Trophoblast cell (in vitro differentiated cells and primary cell): ENCODE measurements around the gene UNK.

Experiments
- DNase-seq, 2 donors: peaks; one replicate each; pipeline ENCODE4 v3.0.0-alpha.2; 2016
- H2AFZ ChIP-seq: 2 replicates; pipeline ENCODE4 v1.6.1; 2013; ENCODE audit warnings: low read length, moderate library complexity, mild to moderate bottlenecking; ENCODE audit not compliant: insufficient read depth, poor library complexity
- H2AK5ac ChIP-seq: 2 replicates; pipeline ENCODE4 v1.6.1; 2013; ENCODE audit warnings: mild to moderate bottlenecking, low read length
- H2BK120ac ChIP-seq: 2 replicates; pipeline ENCODE4 v1.6.1; 2013; ENCODE audit warnings: low read length, mild to moderate bottlenecking, moderate library complexity; ENCODE audit not compliant: insufficient read depth, poor library complexity
- H2BK12ac ChIP-seq: 2 replicates; pipeline ENCODE4 v1.6.1; 2013; ENCODE audit warnings: mild to moderate bottlenecking, low read length, moderate library complexity
- H2BK5ac ChIP-seq: 2 replicates; pipeline ENCODE4 v1.6.1; 2013; ENCODE audit warnings: low read length, low read depth, moderate library complexity, mild to moderate bottlenecking; ENCODE audit not compliant: poor library complexity
- H3K14ac ChIP-seq: 2 replicates; pipeline ENCODE4 v1.6.1; 2013; ENCODE audit warnings: mild to moderate bottlenecking, low read length
- H3K18ac ChIP-seq: 2 replicates; pipeline ENCODE4 v1.6.1; 2013; ENCODE audit warnings: mild to moderate bottlenecking, low read length
- H3K23ac ChIP-seq: 2 replicates; pipeline ENCODE4 v1.6.1; 2013; ENCODE audit warnings: low read length
- H3K27ac ChIP-seq: 2 replicates; pipeline ENCODE4 v1.5.1; 2013; ENCODE audit warnings: low read depth, mild to moderate bottlenecking, inconsistent platforms, low read length, moderate library complexity
- H3K27me3 ChIP-seq: 2 replicates; pipeline ENCODE4 v1.6.1; 2013; ENCODE audit warnings: inconsistent platforms, mild to moderate bottlenecking, low read length, moderate library complexity; ENCODE audit not compliant: insufficient read depth
- H3K36me3 ChIP-seq, 2 experiments: 1 replicate in 1 of 2; 2 replicates in 1 of 2; pipeline ENCODE4 v1.6.1; 2013; ENCODE audit warnings: low read length in 2 of 2, mild to moderate bottlenecking in 2 of 2, moderate library complexity in 1 of 2; ENCODE audit not compliant: insufficient read depth in 2 of 2, control insufficient read depth in 1 of 2
- H3K4ac ChIP-seq: 2 replicates; pipeline ENCODE4 v1.6.1; 2013; ENCODE audit warnings: low read depth, mild to moderate bottlenecking, low read length, moderate library complexity
- H3K4me1 ChIP-seq, 2 experiments: 1 replicate in 1 of 2; 2 replicates in 1 of 2; pipeline ENCODE4 v1.6.1; 2013; ENCODE audit warnings: low read length in 2 of 2, mild to moderate bottlenecking in 2 of 2, moderate library complexity in 1 of 2; ENCODE audit not compliant: insufficient read depth in 2 of 2, control insufficient read depth in 1 of 2
- H3K4me2 ChIP-seq: 2 replicates; pipeline ENCODE4 v1.6.1; 2013; ENCODE audit warnings: inconsistent platforms, mild to moderate bottlenecking, low read length, moderate library complexity
- H3K4me3 ChIP-seq: 2 replicates; pipeline ENCODE4 v1.5.1; 2013; ENCODE audit warnings: mild to moderate bottlenecking, low read depth, low read length, inconsistent platforms
- H3K79me1 ChIP-seq: one replicate; pipeline ENCODE4 v1.6.1; 2013; ENCODE audit warnings: low read length
- H3K79me2 ChIP-seq: 2 replicates; pipeline ENCODE4 v1.6.1; 2013; ENCODE audit warnings: low read length, mild to moderate bottlenecking; ENCODE audit not compliant: control insufficient read depth, insufficient read depth, poor library complexity
- H3K9ac ChIP-seq: 2 replicates; pipeline ENCODE4 v1.6.1; 2013; ENCODE audit warnings: mild to moderate bottlenecking, low read length
- H3K9me3 ChIP-seq: 2 replicates; pipeline ENCODE4 v1.6.1; 2013; ENCODE audit warnings: low read depth, mild to moderate bottlenecking, control low read depth, inconsistent platforms, low read length; ENCODE audit not compliant: insufficient read depth
- H4K12ac ChIP-seq: 2 replicates; pipeline ENCODE4 v1.6.1; 2013; ENCODE audit warnings: low read depth, mild to moderate bottlenecking, low read length, moderate library complexity
- H4K8ac ChIP-seq: 2 replicates; pipeline ENCODE4 v1.6.1; 2013; ENCODE audit warnings: low read depth, mild to moderate bottlenecking, low read length, moderate library complexity
- H4K91ac ChIP-seq: one replicate; pipeline ENCODE4 v1.6.1; 2013; ENCODE audit warnings: low read depth, mild to moderate bottlenecking, low read length, moderate library complexity
- WGBS: extraction: QIAGEN DNeasy Blood & Tissue Kit; methylation state at CpG from one replicate; pipeline ENCODE4 v1.1.7; 2013; ENCODE audit warnings: missing lambda C conversion rate; ENCODE audit not compliant: insufficient read length, insufficient coverage; ENCODE audit errors: extremely low coverage; 5-methylcytosine and 5-hydroxymethylcytosine counted together

UNK gene

DNA sequence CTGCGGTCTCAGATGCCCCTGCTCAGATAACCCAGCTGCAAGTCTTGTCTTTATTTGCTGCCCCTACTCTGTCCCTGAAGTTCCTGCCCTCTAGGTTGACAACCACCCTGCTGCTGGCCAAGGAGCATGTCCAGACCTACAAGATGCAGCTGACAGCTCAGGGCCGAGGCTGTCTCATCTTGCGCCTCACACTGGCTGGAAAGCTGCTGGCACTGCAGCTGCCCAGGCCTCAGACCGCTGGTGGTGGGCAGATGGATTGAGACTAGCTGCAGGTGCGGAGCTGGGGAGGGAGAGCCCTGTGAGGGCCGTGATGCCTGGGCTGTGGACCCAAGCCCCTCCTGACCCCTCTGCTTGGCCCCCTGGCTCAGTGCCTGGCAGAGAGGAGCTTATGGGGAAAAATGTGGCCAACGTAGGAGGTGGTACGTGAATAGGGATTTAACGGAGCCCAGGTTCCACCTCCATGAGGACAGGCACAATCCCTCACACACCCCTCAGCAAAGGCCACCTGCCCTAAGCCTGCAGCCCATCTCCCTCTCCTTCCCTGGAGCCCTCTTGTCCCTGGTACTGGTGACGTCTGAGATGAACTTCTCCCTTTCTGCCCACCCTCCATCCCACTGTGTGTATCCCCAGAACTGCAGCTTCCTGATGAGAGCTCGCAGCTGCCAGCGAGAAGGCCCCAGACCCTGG is 11.3 kb upstream of the UNK start:
- no peak overlapping the region for H4K12ac ChIP-seq
- no peak overlapping the region for H3K4me3 ChIP-seq
- no peak overlapping the region for H3K4me2 ChIP-seq
- no CpG with 5 or more reads among the region's 12 CpGs for WGBS
- H3K14ac ChIP-seq, result no peak overlapping the region
- no peak overlapping the region for H4K91ac ChIP-seq
- H3K27me3 ChIP-seq, result no peaks in the 10 kb centered on the region
- no peak overlapping the region for H2BK12ac ChIP-seq
- H2AFZ ChIP-seq, result no peak overlapping the region
- no peak overlapping the region for H2BK5ac ChIP-seq
- H3K18ac ChIP-seq, result no peak overlapping the region
- H2AK5ac ChIP-seq, result no peak overlapping the region
- no peak overlapping the region for H3K27ac ChIP-seq
- no peaks in the 10 kb centered on the region for H3K79me1 ChIP-seq
- H3K4me1 ChIP-seq, result peaks cover 0 to 5% of the 10 kb centered on the region in 2 experiments
- no peak overlapping the region for H4K8ac ChIP-seq
- no peak overlapping the region for H3K9ac ChIP-seq
- H3K9me3 ChIP-seq, result no peaks in the 10 kb centered on the region
- H3K4ac ChIP-seq, result no peak overlapping the region
- peaks cover 2 to 16% of the 10 kb centered on the region in 2 experiments for H3K36me3 ChIP-seq
- no peak overlapping the region for H3K23ac ChIP-seq
- DNase-seq, result peak in 1 of 2 donors; percentile 24
- no peak overlapping the region for H2BK120ac ChIP-seq
- H3K79me2 ChIP-seq, result no peaks in the 10 kb centered on the region

DNA sequence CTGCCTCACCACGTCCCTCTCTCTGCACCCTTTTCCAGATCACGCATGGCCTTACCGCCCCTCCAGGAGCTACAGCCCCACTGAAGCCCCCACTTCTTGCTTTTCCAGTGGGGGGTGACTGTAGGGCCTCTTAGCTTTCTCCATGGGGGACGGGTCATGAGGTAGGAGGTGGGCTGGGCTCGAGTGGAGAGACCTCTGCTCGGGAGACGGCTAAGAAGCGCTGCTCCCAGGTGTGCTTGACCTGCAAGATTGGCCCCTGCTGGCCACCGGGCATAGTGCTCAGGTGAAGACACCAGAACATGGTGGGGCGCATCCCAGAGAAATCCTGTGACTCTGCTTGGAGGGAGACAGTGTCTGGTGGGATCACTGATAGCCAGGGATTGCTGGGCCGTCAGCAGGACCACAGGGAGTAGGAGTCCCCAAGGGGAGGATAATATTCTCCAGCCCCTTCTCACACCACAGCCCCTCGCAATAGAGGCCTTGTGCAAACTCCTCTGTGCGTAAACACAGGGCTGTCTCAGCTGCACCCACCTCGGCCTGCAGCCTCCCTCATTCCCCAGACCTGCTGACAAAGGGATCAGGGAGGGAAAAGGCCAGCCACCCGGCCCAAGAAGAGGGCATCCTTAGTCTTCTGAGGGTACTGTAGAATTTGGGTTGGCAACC is 10.7 kb upstream of the UNK start:
- H2BK12ac ChIP-seq, result no peak overlapping the region
- no peak overlapping the region for H2BK5ac ChIP-seq
- no peak overlapping the region for H3K4ac ChIP-seq
- peaks cover 6% of the 10 kb centered on the region for H3K79me2 ChIP-seq
- H2AK5ac ChIP-seq, result no peak overlapping the region
- no peak overlapping the region for H3K9ac ChIP-seq
- peaks cover 0 to 5% of the 10 kb centered on the region in 2 experiments for H3K4me1 ChIP-seq
- no peak overlapping the region for H2BK120ac ChIP-seq
- WGBS, result no CpG with 5 or more reads among the region's 15 CpGs
- no peak overlapping the region for H2AFZ ChIP-seq
- no peak overlapping the region for H3K14ac ChIP-seq
- H4K8ac ChIP-seq, result no peak overlapping the region
- H4K12ac ChIP-seq, result no peak overlapping the region
- DNase-seq, result peak in 1 of 2 donors; percentile 36
- no peaks in the 10 kb centered on the region for H3K9me3 ChIP-seq
- H3K27me3 ChIP-seq, result no peaks in the 10 kb centered on the region
- H3K79me1 ChIP-seq, result peaks cover 1% of the 10 kb centered on the region
- no peak overlapping the region for H3K27ac ChIP-seq
- peaks cover 9 to 23% of the 10 kb centered on the region in 2 experiments for H3K36me3 ChIP-seq
- no peak overlapping the region for H3K4me2 ChIP-seq
- no peak overlapping the region for H3K4me3 ChIP-seq
- H3K18ac ChIP-seq, result no peak overlapping the region
- H3K23ac ChIP-seq, result no peak overlapping the region
- H4K91ac ChIP-seq, result no peak overlapping the region

- H2BK120ac ChIP-seq, result no peak overlapping the region
- no peak overlapping the region for H4K91ac ChIP-seq
- H3K9me3 ChIP-seq, result no peaks in the 10 kb centered on the region
- H3K27ac ChIP-seq, result no peak overlapping the region
- no peak overlapping the region for H3K14ac ChIP-seq
- no peak overlapping the region for H3K23ac ChIP-seq
- DNase-seq, result peak in 1 of 2 donors; percentile 25
- no peak overlapping the region for H2BK12ac ChIP-seq
- no peak overlapping the region for H3K18ac ChIP-seq
- no peak overlapping the region for H3K4me2 ChIP-seq
- no CpG with 5 or more reads among the region's 4 CpGs for WGBS
- peaks cover 10 to 23% of the 10 kb centered on the region in 2 experiments for H3K36me3 ChIP-seq
- H3K79me2 ChIP-seq, result peaks cover 12% of the 10 kb centered on the region
- H3K27me3 ChIP-seq, result no peaks in the 10 kb centered on the region
- no peak overlapping the region for H3K9ac ChIP-seq
- no peak overlapping the region for H4K8ac ChIP-seq
- peaks cover 7% of the 10 kb centered on the region for H3K79me1 ChIP-seq
- no peak overlapping the region for H2BK5ac ChIP-seq
- no peak overlapping the region for H3K4ac ChIP-seq
- no peak overlapping the region for H3K4me3 ChIP-seq
- H3K4me1 ChIP-seq, result peaks cover 0 to 5% of the 10 kb centered on the region in 2 experiments
- H2AK5ac ChIP-seq, result no peak overlapping the region
- H4K12ac ChIP-seq, result no peak overlapping the region
- H2AFZ ChIP-seq, result no peak overlapping the region
Observed at GRCh38 chr17:75774471-75774990, 10.1 kb upstream of the UNK start.

GRCh38 chr17:75774991-75775668 is 9.5 kb upstream of the UNK start:
- H4K8ac ChIP-seq, result no peak overlapping the region
- no peak overlapping the region for H4K12ac ChIP-seq
- H3K18ac ChIP-seq, result no peak overlapping the region
- no peak overlapping the region for H2AK5ac ChIP-seq
- H3K36me3 ChIP-seq, result peaks cover 10 to 23% of the 10 kb centered on the region in 2 experiments
- no peak overlapping the region for H3K4me3 ChIP-seq
- no CpG with 5 or more reads among the region's 6 CpGs for WGBS
- H3K4me1 ChIP-seq, result peaks cover 0 to 5% of the 10 kb centered on the region in 2 experiments
- H3K4me2 ChIP-seq, result no peak overlapping the region
- H2BK5ac ChIP-seq, result no peak overlapping the region
- no peak overlapping the region for H4K91ac ChIP-seq
- H2BK120ac ChIP-seq, result no peak overlapping the region
- peaks cover 12% of the 10 kb centered on the region for H3K79me2 ChIP-seq
- no peaks in the 10 kb centered on the region for H3K27me3 ChIP-seq
- no peaks in the 10 kb centered on the region for H3K9me3 ChIP-seq
- H3K4ac ChIP-seq, result no peak overlapping the region
- H2AFZ ChIP-seq, result no peak overlapping the region
- H3K9ac ChIP-seq, result no peak overlapping the region
- DNase-seq, result peak; percentile 63 to 72
- H3K79me1 ChIP-seq, result peaks cover 7% of the 10 kb centered on the region
- no peak overlapping the region for H3K27ac ChIP-seq
- H3K14ac ChIP-seq, result no peak overlapping the region
- no peak overlapping the region for H2BK12ac ChIP-seq
- H3K23ac ChIP-seq, result no peak overlapping the region
